NCI-H460 (cell line): Measurements from ENCODE around the gene PHACTR1. TPM values are rescaled to one million over a fixed set of nuclear protein-coding genes. Genes with fewer than 3 reads are reported as not detected.
A peak's percentile ranks its signal among the peaks of the same experiment; 100 is the strongest.

Source experiments
- DNase-seq: peaks from one replicate; pipeline ENCODE4 v3.0.0-alpha.2; 2016; ENCODE audit warnings: low read depth; ENCODE audit errors: extremely low read depth
- total RNA-seq: library from RNA; depleted of rRNA; stranded (reverse); fragments of >200 nt; shearing (Covaris generic); gene quantifications from 2 replicates; pipeline ENCODE4 v1.2.3, GENCODE V29; 2014

Gene PHACTR1
- total RNA-seq, 1 experiment from 2014 or later: not detected

GRCh38 chr6:13296536-13296997 is 580.0 kb downstream of the PHACTR1 start:
- DNase-seq: no peak

GRCh38 chr6:13297391-13297790 is 580.8 kb downstream of the PHACTR1 start:
- no peak for DNase-seq

GRCh38 chr6:13298446-13298845 is 581.9 kb downstream of the PHACTR1 start:
- DNase-seq: no peak

GRCh38 chr6:13299403-13299821 is 582.8 kb downstream of the PHACTR1 start:
- no peak for DNase-seq

- no peak for DNase-seq
These were observed 583.4 kb downstream of the PHACTR1 start for GRCh38 chr6:13299918-13300317.

GRCh38 chr6:13300643-13301590 is 584.4 kb downstream of the PHACTR1 start:
- no peak for DNase-seq

GRCh38 chr6:13302291-13302690 is 585.7 kb downstream of the PHACTR1 start:
- no peak for DNase-seq

- DNase-seq: peak; percentile 5
These were observed 586.4 kb downstream of the PHACTR1 start for GRCh38 chr6:13302751-13303667.

- DNase-seq: no peak
These were observed 587.1 kb downstream of the PHACTR1 start for GRCh38 chr6:13303668-13304017.

GRCh38 chr6:13304101-13304500 is 587.5 kb downstream of the PHACTR1 start:
- DNase-seq: no peak

GRCh38 chr6:13304580-13305260 is 588.2 kb downstream of the PHACTR1 start:
- DNase-seq: no peak

GRCh38 chr6:13305288-13305687 is 588.7 kb downstream of the PHACTR1 start:
- no peak for DNase-seq

- DNase-seq: no peak
These were observed 589.2 kb downstream of the PHACTR1 start for GRCh38 chr6:13305791-13306190.

GRCh38 chr6:13307508-13307995 is 591.0 kb downstream of the PHACTR1 start:
- no peak for DNase-seq

- DNase-seq: no peak
These were observed 591.8 kb downstream of the PHACTR1 start for GRCh38 chr6:13308332-13308731.

GRCh38 chr6:13311155-13311554 is 594.6 kb downstream of the PHACTR1 start:
- no peak for DNase-seq

GRCh38 chr6:13314806-13315205 is 598.2 kb downstream of the PHACTR1 start:
- no peak for DNase-seq

GRCh38 chr6:13315896-13316295 is 599.3 kb downstream of the PHACTR1 start:
- no peak for DNase-seq

- no peak for DNase-seq
These were observed 602.3 kb downstream of the PHACTR1 start for GRCh38 chr6:13318821-13319220.

- DNase-seq: no peak
These were observed 603.5 kb downstream of the PHACTR1 start for GRCh38 chr6:13319891-13320564.
